TTC549 (cell line): ENCODE measurements around the gene RHOBTB1.
A peak's percentile ranks its signal among the peaks of the same experiment; 100 is the strongest.

Experiments
- FAIRE-seq: peaks from 2 replicates; lab custom pipeline; 2012; peaks lifted over from hg19 to GRCh38; lab: Jason Lieb, UNC

The RHOBTB1 gene

GRCh38 chr10:60905580-60905979 lies 38.4 kb downstream of the RHOBTB1 start:
- no peak for FAIRE-seq

- no peak for FAIRE-seq
Observed at GRCh38 chr10:60903096-60903495, 40.9 kb downstream of the RHOBTB1 start.

GRCh38 chr10:60901561-60902235 lies 42.3 kb downstream of the RHOBTB1 start:
- FAIRE-seq = no peak

- FAIRE-seq = no peak
Observed at GRCh38 chr10:60899266-60899665, 44.7 kb downstream of the RHOBTB1 start.

- no peak for FAIRE-seq
Observed at GRCh38 chr10:60898321-60898720, 45.7 kb downstream of the RHOBTB1 start.

GRCh38 chr10:60896810-60897209 lies 47.2 kb downstream of the RHOBTB1 start:
- no peak for FAIRE-seq

- peak; percentile 42 for FAIRE-seq
Observed at GRCh38 chr10:60896033-60896432, 48.0 kb downstream of the RHOBTB1 start.

GRCh38 chr10:60894786-60895185 lies 49.2 kb downstream of the RHOBTB1 start:
- no peak for FAIRE-seq

GRCh38 chr10:60893231-60893630 lies 50.8 kb downstream of the RHOBTB1 start:
- no peak for FAIRE-seq

GRCh38 chr10:60892571-60892970 lies 51.4 kb downstream of the RHOBTB1 start:
- FAIRE-seq = no peak

GRCh38 chr10:60890811-60891210 lies 53.2 kb downstream of the RHOBTB1 start:
- no peak for FAIRE-seq

GRCh38 chr10:60883187-60883586 lies 60.8 kb downstream of the RHOBTB1 start:
- FAIRE-seq = no peak

- no peak for FAIRE-seq
Observed at GRCh38 chr10:60878224-60878623, 65.8 kb downstream of the RHOBTB1 start.

GRCh38 chr10:60877777-60878120 lies 66.2 kb downstream of the RHOBTB1 start:
- FAIRE-seq = no peak

GRCh38 chr10:60877061-60877776 lies 66.8 kb downstream of the RHOBTB1 start:
- FAIRE-seq = no peak

GRCh38 chr10:60873758-60874157 lies 70.2 kb downstream of the RHOBTB1 start:
- FAIRE-seq = no peak

- FAIRE-seq = no peak
Observed at GRCh38 chr10:60872451-60872850, 71.5 kb downstream of the RHOBTB1 start.

- no peak for FAIRE-seq
Observed at GRCh38 chr10:60871215-60871614, 72.8 kb downstream of the RHOBTB1 start.

GRCh38 chr10:60870803-60871202 lies 73.2 kb downstream of the RHOBTB1 start:
- FAIRE-seq = no peak

GRCh38 chr10:60870416-60870728 lies 73.6 kb downstream of the RHOBTB1 start:
- no peak for FAIRE-seq

GRCh38 chr10:60869652-60870415 lies 74.2 kb downstream of the RHOBTB1 start:
- FAIRE-seq = no peak

GRCh38 chr10:60868946-60869345 lies 75.0 kb downstream of the RHOBTB1 start:
- no peak for FAIRE-seq

GRCh38 chr10:60865198-60865783 lies 78.7 kb downstream of the RHOBTB1 start:
- FAIRE-seq = no peak
